GM23248 (cell line): ENCODE measurements around the gene EGFLAM. TPM values are rescaled to one million over a fixed set of nuclear protein-coding genes. Genes with fewer than 3 reads are reported as not detected.

Experiments used
- DNase-seq: peaks from one replicate; pipeline ENCODE4 v3.0.0-alpha.2; 2015
- H2AFZ ChIP-seq: fragments of 200-600 bp; sonication (generic); 2 replicates; pipeline ENCODE4 v1.6.1; 2016; ENCODE audit warnings: antibody characterized with exemption
- H3F3A ChIP-seq: fragments of 200-600 bp; sonication (generic); 2 replicates; pipeline ENCODE4 v1.6.1; 2016; ENCODE audit warnings: mild to moderate bottlenecking, antibody characterized with exemption, mixed run types; ENCODE audit not compliant: insufficient read depth
- H3K27ac ChIP-seq: fragments of 200-600 bp; sonication (generic); 2 replicates; pipeline ENCODE4 v1.5.1; 2016; ENCODE audit warnings: mild to moderate bottlenecking
- H3K27me3 ChIP-seq: fragments of 200-600 bp; sonication (generic); replicated peaks from 2 replicates; pipeline ENCODE4 v1.6.1; 2016; ENCODE audit warnings: mild to moderate bottlenecking; ENCODE audit not compliant: insufficient read depth
- H3K36me3 ChIP-seq: fragments of 200-600 bp; sonication (generic); 2 replicates; pipeline ENCODE4 v1.6.1; 2016; ENCODE audit warnings: low read depth, mild to moderate bottlenecking
- H3K4me1 ChIP-seq: fragments of 200-600 bp; sonication (generic); 2 replicates; pipeline ENCODE4 v1.6.1; 2016; ENCODE audit warnings: mild to moderate bottlenecking; ENCODE audit not compliant: insufficient read depth
- H3K4me2 ChIP-seq: fragments of 200-600 bp; sonication (generic); one replicate; pipeline ENCODE4 v1.6.1; 2016; ENCODE audit warnings: mild to moderate bottlenecking; ENCODE audit not compliant: unreplicated experiment
- H3K4me3 ChIP-seq: fragments of 200-600 bp; sonication (generic); 2 replicates; pipeline ENCODE4 v1.5.1; 2016; ENCODE audit warnings: mild to moderate bottlenecking
- H3K79me2 ChIP-seq: fragments of 200-600 bp; sonication (generic); 2 replicates; pipeline ENCODE4 v1.6.1; 2016; ENCODE audit warnings: mild to moderate bottlenecking; ENCODE audit not compliant: insufficient read depth
- H3K9ac ChIP-seq: fragments of 200-600 bp; sonication (generic); 2 replicates; pipeline ENCODE4 v1.6.1; 2016; ENCODE audit warnings: mild to moderate bottlenecking
- H3K9me2 ChIP-seq: fragments of 200-600 bp; sonication (generic); 2 replicates; pipeline ENCODE4 v1.6.1; 2016; ENCODE audit warnings: mixed run types, mild to moderate bottlenecking, moderate library complexity; ENCODE audit not compliant: insufficient read depth
- H3K9me3 ChIP-seq: fragments of 200-600 bp; sonication (generic); one replicate; pipeline ENCODE4 v1.6.1; 2017; ENCODE audit warnings: low read depth
- H4K20me1 ChIP-seq: fragments of 200-600 bp; sonication (generic); 2 replicates; pipeline ENCODE4 v1.6.0; 2016; ENCODE audit not compliant: insufficient read depth
- EZH2 ChIP-seq: fragments of 200-600 bp; sonication (generic); IDR thresholded peaks from 2 replicates; pipeline ENCODE4 v1.6.1; 2018; ENCODE audit warnings: antibody characterized with exemption, mild to moderate bottlenecking; ENCODE audit not compliant: insufficient read depth, poor library complexity, severe bottlenecking
- EZH2phosphoT487 ChIP-seq: fragments of 200-600 bp; sonication (generic); IDR thresholded peaks from 2 replicates; pipeline ENCODE4 v1.6.1; 2018; ENCODE audit warnings: antibody characterized with exemption, moderate library complexity, mild to moderate bottlenecking, low read depth; ENCODE audit not compliant: insufficient read depth
- WGBS, 2 experiments: methylation state at CpG; one replicate each; pipeline ENCODE4 v1.1.6; 2015 to 2017; ENCODE audit warnings: low lambda C conversion rate in 2 of 2, low coverage in 1 of 2; ENCODE audit errors: missing lambda C conversion rate in 2 of 2; 5-methylcytosine and 5-hydroxymethylcytosine counted together
- in situ Hi-C: fragments of 300-500 bp; cut with MboI; formaldehyde crosslinking; loops from 2 replicates; pipeline ENCODE4 v1.15.0; 2020
- polyA plus RNA-seq: library from polyadenylated mRNA; unstranded; fragments of >200 nt; fragmentation: Nextera tagmentation; extraction: Ambion mirVana; gene quantifications from 2 replicates; pipeline ENCODE4 v1.2.1, GENCODE V29; 2016
- total RNA-seq: library from RNA; depleted of rRNA; stranded (reverse); fragments of >200 nt; shearing (Covaris generic); gene quantifications from 2 replicates; pipeline ENCODE4 v1.2.3, GENCODE V29; 2014

EGFLAM gene
- total and polyA plus RNA-seq, 2 experiments from 2014 or later: not detected

- TF ChIP-seq EZH2phosphoT487 (no peak), EZH2 (no peak)
- H3K27ac ChIP-seq: no peak overlapping the region
- no peaks in the 10 kb centered on the region for H3K4me1 ChIP-seq
- H3K4me3 ChIP-seq: no peak overlapping the region
- H4K20me1 ChIP-seq: no peaks in the 10 kb centered on the region
- no peak overlapping the region for H3K9ac ChIP-seq
- peaks cover 21% of the 10 kb centered on the region for H3K27me3 ChIP-seq
- H3K79me2 ChIP-seq: no peaks in the 10 kb centered on the region
- no peaks in the 10 kb centered on the region for H3F3A ChIP-seq
- H3K9me2 ChIP-seq: no peaks in the 10 kb centered on the region
- DNase-seq: no peak
- 43 to 48% methylated on average over 3 of the region's 3 CpGs for WGBS, 2 experiments
- no peaks in the 10 kb centered on the region for H3K36me3 ChIP-seq
- H3K9me3 ChIP-seq: no peaks in the 10 kb centered on the region
- in situ Hi-C loops: no loop called here
- no peak overlapping the region for H2AFZ ChIP-seq
- H3K4me2 ChIP-seq: no peak overlapping the region
These were observed 33.9 kb downstream of the EGFLAM start for GRCh38 chr5:38292228-38292627.

DNA sequence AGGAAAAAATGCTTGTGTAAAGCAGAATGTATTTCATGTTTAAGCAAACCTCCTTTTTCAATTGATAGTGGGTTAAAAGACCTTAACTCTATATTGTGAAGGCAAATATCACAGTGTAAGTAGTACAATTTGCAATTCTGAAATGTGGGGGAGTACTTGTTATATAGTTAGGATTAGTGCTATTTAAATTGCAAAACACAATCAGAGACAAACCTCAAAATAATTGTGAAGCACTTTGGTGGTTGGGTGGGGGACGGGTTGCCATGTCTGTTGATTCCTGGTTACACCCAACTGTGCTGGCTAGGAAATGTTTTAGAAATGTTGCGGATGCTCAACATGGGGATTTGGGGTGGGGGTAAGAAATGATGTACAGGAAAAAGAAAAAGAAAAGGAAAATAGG lies 37.4 kb downstream of the EGFLAM start:
- Histone ChIP-seq H2AFZ (no peak overlapping the region), H3K9me2 (no peaks in the 10 kb centered on the region), H3K27ac (no peak overlapping the region), H3F3A (no peaks in the 10 kb centered on the region), H3K4me1 (no peaks in the 10 kb centered on the region), H3K9me3 (no peaks in the 10 kb centered on the region), H3K4me2 (no peak overlapping the region), H3K4me3 (no peak overlapping the region), H3K9ac (no peak overlapping the region), H3K36me3 (no peaks in the 10 kb centered on the region), H3K79me2 (no peaks in the 10 kb centered on the region), H3K27me3 (peaks cover 23% of the 10 kb centered on the region; the same call in 1 of the 2 replicates), H4K20me1 (no peaks in the 10 kb centered on the region)
- in situ Hi-C loops: no loop called here
- DNase-seq: no peak
- 48 to 50% methylated on average over 2 of the region's 2 CpGs for WGBS, 2 experiments
- TF ChIP-seq EZH2phosphoT487 (no peak), EZH2 (no peak)

- Histone ChIP-seq H3K9me3 (no peaks in the 10 kb centered on the region), H3K9ac (no peak overlapping the region), H3K4me2 (no peak overlapping the region), H3K27ac (no peak overlapping the region), H3K4me1 (no peaks in the 10 kb centered on the region), H3K79me2 (no peaks in the 10 kb centered on the region), H3F3A (no peaks in the 10 kb centered on the region), H4K20me1 (no peaks in the 10 kb centered on the region), H3K9me2 (no peaks in the 10 kb centered on the region), H3K27me3 (peaks cover 23% of the 10 kb centered on the region; the same call in 1 of the 2 replicates), H3K36me3 (no peaks in the 10 kb centered on the region), H3K4me3 (no peak overlapping the region), H2AFZ (no peak overlapping the region)
- TF ChIP-seq EZH2phosphoT487 (no peak), EZH2 (no peak)
- DNase-seq: no peak
- WGBS, 2 experiments: 5 to 12% methylated on average over 8 of the region's 8 CpGs
- in situ Hi-C loops: no loop called here
These were observed 39.7 kb downstream of the EGFLAM start for GRCh38 chr5:38297830-38298608.

GRCh38 chr5:38299585-38299984 lies 41.2 kb downstream of the EGFLAM start:
- H2AFZ ChIP-seq: no peak overlapping the region
- TF ChIP-seq EZH2 (no peak), EZH2phosphoT487 (no peak)
- no peaks in the 10 kb centered on the region for H4K20me1 ChIP-seq
- in situ Hi-C loops: no loop called here
- no peaks in the 10 kb centered on the region for H3K9me2 ChIP-seq
- no peaks in the 10 kb centered on the region for H3F3A ChIP-seq
- H3K27ac ChIP-seq: no peak overlapping the region
- 35 to 54% methylated on average over 1 of the region's 1 CpG for WGBS, 2 experiments
- DNase-seq: no peak
- H3K9me3 ChIP-seq: no peaks in the 10 kb centered on the region
- H3K4me2 ChIP-seq: no peak overlapping the region
- no peaks in the 10 kb centered on the region for H3K36me3 ChIP-seq
- H3K9ac ChIP-seq: no peak overlapping the region
- no peak overlapping the region for H3K4me3 ChIP-seq
- no peaks in the 10 kb centered on the region for H3K4me1 ChIP-seq
- H3K79me2 ChIP-seq: no peaks in the 10 kb centered on the region
- peaks cover 23% of the 10 kb centered on the region; the same call in 1 of the 2 replicates for H3K27me3 ChIP-seq
